ENCODE results near the gene OR10X1. TPM values are rescaled to one million over a fixed set of nuclear protein-coding genes. Genes with fewer than 3 reads are reported as not detected.

Gene OR10X1, protein sequence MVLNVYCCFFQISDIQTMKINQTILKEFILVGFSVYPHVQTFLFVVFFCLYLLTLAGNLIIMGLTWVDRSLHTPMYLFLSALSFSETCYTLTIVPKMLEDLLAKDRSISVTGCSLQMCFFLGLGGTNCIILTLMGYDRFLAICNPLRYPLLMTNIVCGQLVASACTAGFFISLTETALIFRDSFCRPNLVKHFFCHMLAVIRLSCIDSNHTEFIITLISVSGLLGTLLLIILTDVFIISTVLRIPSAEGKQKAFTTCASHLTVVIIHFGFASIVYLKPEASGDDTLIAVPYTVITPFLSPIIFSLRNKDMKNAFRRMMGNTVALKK
- polyA plus RNA-seq (2012; rRNA removed), result not detected in 2 replicates
- polyA plus RNA-seq (2012; cell fraction: cytosol; rRNA removed), result not detected in 2 replicates
- not detected in 2 replicates for polyA plus RNA-seq (2012; cell fraction: nucleus; rRNA removed)

DNA sequence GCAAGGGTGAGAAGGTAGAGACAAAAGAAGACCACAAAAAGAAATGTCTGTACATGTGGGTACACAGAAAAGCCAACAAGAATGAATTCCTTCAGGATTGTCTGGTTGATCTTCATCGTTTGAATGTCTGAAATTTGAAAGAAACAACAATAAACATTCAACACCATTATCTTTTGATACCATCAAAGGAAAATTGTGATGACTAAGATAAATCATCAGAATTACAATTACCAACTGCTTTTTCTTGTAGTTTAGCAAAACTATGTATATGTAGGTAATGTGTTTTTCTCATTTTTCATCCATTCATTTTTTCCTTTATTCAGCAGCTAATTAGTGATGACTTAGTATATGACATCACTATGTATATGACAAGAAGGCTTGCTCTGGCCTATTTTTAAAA, at the start of gene OR10X1:
TSS of gene OR10X1 (minus strand) at position 167 of the 400 bp plus-strand sequence. CDS start at position 167, 0 bp downstream.
- POLR2A ChIA-PET, result no interaction called here

DNA sequence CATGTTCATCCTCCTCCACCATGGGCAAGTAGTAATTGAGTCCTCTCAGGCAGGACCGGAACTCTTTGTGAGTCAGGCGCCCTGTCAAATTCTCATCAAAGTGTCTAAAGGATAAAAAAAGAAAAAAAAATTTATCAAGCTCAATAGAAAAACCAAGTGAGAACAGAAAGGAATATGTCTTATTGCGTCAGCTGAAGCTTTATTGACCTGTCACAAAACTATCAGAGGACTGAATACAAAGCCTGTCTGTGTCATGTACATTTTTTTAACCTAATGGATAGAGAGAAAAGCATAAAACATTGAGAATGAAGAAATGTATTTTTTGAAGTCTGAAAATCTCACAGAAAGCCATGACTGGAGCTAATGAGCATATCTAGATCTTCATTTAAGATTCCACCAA, 34.1 kb upstream of the OR10X1 start:
- Histone ChIP-seq H3K4me3 (ENCODE audit: low read depth in 2 of 2, low read length in 1 of 2) (no peak overlapping the region), H3K4me1 (ENCODE audit: control insufficient read depth in 1 of 2, insufficient read depth in 2 of 2, low read depth in 1 of 2, low read length in 1 of 2) (no peaks in the 10 kb centered on the region), H3K9me3 (no peaks in the 10 kb centered on the region), H3K27ac (ENCODE audit: low read depth in 2 of 2, low read length in 1 of 2) (no peak overlapping the region), H3K9ac (no peak overlapping the region), H4K20me1 (ENCODE audit: insufficient read depth) (no peaks in the 10 kb centered on the region), H3K9me2 (no peaks in the 10 kb centered on the region), H3K27me3 (ENCODE audit: insufficient read depth) (no peaks in the 10 kb centered on the region), H3K36me3 (replicated peaks in 1 of 2; ENCODE audit: control insufficient read depth in 1 of 2, insufficient read depth in 2 of 2, low read length in 1 of 2) (no peaks in the 10 kb centered on the region), H3K79me2 (ENCODE audit: insufficient read depth) (no peaks in the 10 kb centered on the region), H3F3A (replicated peaks; ENCODE audit: insufficient read depth) (no peaks in the 10 kb centered on the region), H3K4me2 (no peak overlapping the region), H2AFZ (ENCODE audit: low read depth) (no peak overlapping the region)
- 3% methylated on average over 3 of the region's 3 CpGs for WGBS (ENCODE audit: low lambda C conversion rate)
- DNase-seq, result no peak
- POLR2A ChIA-PET, result no interaction called here
- TF ChIP-seq, protein P1, sequence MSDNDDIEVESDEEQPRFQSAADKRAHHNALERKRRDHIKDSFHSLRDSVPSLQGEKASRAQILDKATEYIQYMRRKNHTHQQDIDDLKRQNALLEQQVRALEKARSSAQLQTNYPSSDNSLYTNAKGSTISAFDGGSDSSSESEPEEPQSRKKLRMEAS (IDR thresholded peaks at IDR 0.05; ENCODE audit: low read depth), result no peak
- TF ChIP-seq, protein P2, sequence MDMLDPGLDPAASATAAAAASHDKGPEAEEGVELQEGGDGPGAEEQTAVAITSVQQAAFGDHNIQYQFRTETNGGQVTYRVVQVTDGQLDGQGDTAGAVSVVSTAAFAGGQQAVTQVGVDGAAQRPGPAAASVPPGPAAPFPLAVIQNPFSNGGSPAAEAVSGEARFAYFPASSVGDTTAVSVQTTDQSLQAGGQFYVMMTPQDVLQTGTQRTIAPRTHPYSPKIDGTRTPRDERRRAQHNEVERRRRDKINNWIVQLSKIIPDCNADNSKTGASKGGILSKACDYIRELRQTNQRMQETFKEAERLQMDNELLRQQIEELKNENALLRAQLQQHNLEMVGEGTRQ (IDR thresholded peaks at IDR 0.05; ENCODE audit: borderline replicate concordance, low read depth, low read length), result no peak
- TF ChIP-seq, protein P3, sequence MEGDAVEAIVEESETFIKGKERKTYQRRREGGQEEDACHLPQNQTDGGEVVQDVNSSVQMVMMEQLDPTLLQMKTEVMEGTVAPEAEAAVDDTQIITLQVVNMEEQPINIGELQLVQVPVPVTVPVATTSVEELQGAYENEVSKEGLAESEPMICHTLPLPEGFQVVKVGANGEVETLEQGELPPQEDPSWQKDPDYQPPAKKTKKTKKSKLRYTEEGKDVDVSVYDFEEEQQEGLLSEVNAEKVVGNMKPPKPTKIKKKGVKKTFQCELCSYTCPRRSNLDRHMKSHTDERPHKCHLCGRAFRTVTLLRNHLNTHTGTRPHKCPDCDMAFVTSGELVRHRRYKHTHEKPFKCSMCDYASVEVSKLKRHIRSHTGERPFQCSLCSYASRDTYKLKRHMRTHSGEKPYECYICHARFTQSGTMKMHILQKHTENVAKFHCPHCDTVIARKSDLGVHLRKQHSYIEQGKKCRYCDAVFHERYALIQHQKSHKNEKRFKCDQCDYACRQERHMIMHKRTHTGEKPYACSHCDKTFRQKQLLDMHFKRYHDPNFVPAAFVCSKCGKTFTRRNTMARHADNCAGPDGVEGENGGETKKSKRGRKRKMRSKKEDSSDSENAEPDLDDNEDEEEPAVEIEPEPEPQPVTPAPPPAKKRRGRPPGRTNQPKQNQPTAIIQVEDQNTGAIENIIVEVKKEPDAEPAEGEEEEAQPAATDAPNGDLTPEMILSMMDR (IDR thresholded peaks at IDR 0.05), result no peak
- TF ChIP-seq JUND (IDR thresholded peaks at IDR 0.05) (no peak), TCF12 (IDR thresholded peaks at IDR 0.05) (no peak), CHD2 (IDR thresholded peaks at IDR 0.05; ENCODE audit: low read length, partially characterized antibody) (no peak), RAD21 (IDR thresholded peaks at IDR 0.05; ENCODE audit: low read length) (no peak), NFIC (IDR thresholded peaks at IDR 0.05; ENCODE audit: borderline replicate concordance) (no peak), RFX5 (IDR thresholded peaks at IDR 0.05; ENCODE audit: low read length) (no peak), TAF1 (IDR thresholded peaks at IDR 0.05; ENCODE audit: borderline replicate concordance, low read depth, low read length) (no peak), FOXJ3 (CRISPR knock-in tag; IDR thresholded peaks at IDR 0.05) (no peak), FOXM1 (IDR thresholded peaks at IDR 0.05; ENCODE audit: low read depth) (no peak)
- CTCF ChIA-PET, result no interaction called here

More for the DNA sequence above, at the start of gene OR10X1:
- Histone ChIP-seq H3K36me3 (replicated peaks in 1 of 2; ENCODE audit: control insufficient read depth in 1 of 2, insufficient read depth in 2 of 2, low read length in 1 of 2) (no peaks in the 10 kb centered on the region), H3F3A (replicated peaks; ENCODE audit: insufficient read depth) (no peaks in the 10 kb centered on the region), H3K9me2 (no peaks in the 10 kb centered on the region), H3K4me3 (ENCODE audit: low read depth in 2 of 2, low read length in 1 of 2) (no peak within 1 kb of the TSS), H2AFZ (ENCODE audit: low read depth) (no peak within 1 kb of the TSS), H3K4me1 (ENCODE audit: control insufficient read depth in 1 of 2, insufficient read depth in 2 of 2, low read depth in 1 of 2, low read length in 1 of 2) (no peaks in the 10 kb centered on the region), H3K9ac (no peak within 1 kb of the TSS), H3K79me2 (ENCODE audit: insufficient read depth) (no peaks in the 10 kb centered on the region), H3K27me3 (ENCODE audit: insufficient read depth) (no peaks in the 10 kb centered on the region), H4K20me1 (ENCODE audit: insufficient read depth) (no peaks in the 10 kb centered on the region), H3K27ac (ENCODE audit: low read depth in 2 of 2, low read length in 1 of 2) (no peak within 1 kb of the TSS), H3K9me3 (no peaks in the 10 kb centered on the region), H3K4me2 (no peak within 1 kb of the TSS)
- CTCF ChIA-PET, result no interaction called here
- 3% methylated on average over 1 of the region's 1 CpG for WGBS (ENCODE audit: low lambda C conversion rate)
- TF ChIP-seq SIN3A (IDR thresholded peaks at IDR 0.05; ENCODE audit: borderline replicate concordance, low read depth, low read length), result no peak
- TF ChIP-seq NRF1 (IDR thresholded peaks at IDR 0.05; ENCODE audit: low read depth, low read length), result no peak
- no peak for TF ChIP-seq GATA2 (CRISPR knock-in tag; IDR thresholded peaks at IDR 0.05)
- no peak for TF ChIP-seq SMC3 (IDR thresholded peaks at IDR 0.05; ENCODE audit: low read depth, low read length)
- TF ChIP-seq TCF12 (IDR thresholded peaks at IDR 0.05), result no peak
- TF ChIP-seq RCOR1 (IDR thresholded peaks at IDR 0.05; ENCODE audit: low read length), result no peak
- no peak for DNase-seq

Measured in SK-N-SH (cell line).